ENCODE measurements around the gene TTC38.

TTC38 gene

GRCh38 chr22:46281866-46282678, 14.3 kb downstream of the TTC38 start:
- DNase-seq, result no peak
- Histone ChIP-seq H3K27me3 (ENCODE audit: insufficient read depth, low read length) (no peaks in the 10 kb centered on the region), H2BK5ac (ENCODE audit: low read depth, low read length, poor library complexity) (no peak overlapping the region), H3K79me2 (ENCODE audit: control insufficient read depth, insufficient read depth, low read length, poor library complexity) (no peaks in the 10 kb centered on the region), H3K9me3 (ENCODE audit: insufficient read depth, low read depth, low read length) (no peaks in the 10 kb centered on the region), H3K27ac (ENCODE audit: low read depth, low read length) (no peak overlapping the region), H3K4me1 (ENCODE audit: control insufficient read depth in 1 of 2, insufficient read depth in 2 of 2, low read length in 2 of 2) (no peaks in the 10 kb centered on the region), H2BK120ac (ENCODE audit: insufficient read depth, low read length, poor library complexity) (no peak overlapping the region), H3K14ac (ENCODE audit: low read length) (no peak overlapping the region), H4K12ac (ENCODE audit: low read depth, low read length) (no peak overlapping the region), H3K4me3 (ENCODE audit: low read depth, low read length) (no peak overlapping the region), H2AK5ac (ENCODE audit: low read length) (no peak overlapping the region), H2BK12ac (ENCODE audit: low read length) (no peak overlapping the region), H3K23ac (ENCODE audit: low read length) (no peak overlapping the region), H3K36me3 (ENCODE audit: control insufficient read depth in 1 of 2, insufficient read depth in 2 of 2, low read length in 2 of 2) (peaks cover 58 to 73% of the 10 kb centered on the region in 2 experiments), H3K4me2 (ENCODE audit: low read length) (no peak overlapping the region), H3K79me1 (ENCODE audit: low read length) (no peaks in the 10 kb centered on the region), H3K4ac (ENCODE audit: low read depth, low read length) (no peak overlapping the region), H3K18ac (ENCODE audit: low read length) (no peak overlapping the region), H3K9ac (ENCODE audit: low read length) (no peak overlapping the region), H4K91ac (ENCODE audit: low read depth, low read length) (no peak overlapping the region), H2AFZ (ENCODE audit: insufficient read depth, low read length, poor library complexity) (no peak overlapping the region), H4K8ac (ENCODE audit: low read depth, low read length) (no peak overlapping the region)
- no CpG with 5 or more reads among the region's 13 CpGs for WGBS (ENCODE audit: extremely low coverage, insufficient coverage, insufficient read length)

DNA sequence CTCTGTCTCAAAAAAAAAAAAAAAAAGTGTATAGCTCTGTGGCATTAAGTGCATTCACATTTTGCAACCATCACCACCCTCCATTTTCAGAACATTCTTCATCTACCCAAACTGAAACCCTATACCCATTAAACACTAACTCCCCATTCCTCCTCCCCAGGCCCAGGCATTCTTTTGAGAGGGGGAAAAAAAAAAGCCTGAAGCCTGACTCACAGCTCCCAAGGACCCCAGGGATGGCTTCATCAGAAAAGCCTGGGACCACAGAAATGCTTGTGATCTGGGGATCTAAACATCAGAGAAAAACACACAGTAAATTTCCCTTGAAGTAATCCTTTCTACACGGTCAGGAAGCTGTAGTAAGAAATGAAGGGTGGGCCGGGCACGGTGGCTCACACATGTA, 18.2 kb downstream of the TTC38 start:
- Histone ChIP-seq H2BK5ac (ENCODE audit: low read depth, low read length, poor library complexity) (no peak overlapping the region), H3K4ac (ENCODE audit: low read depth, low read length) (no peak overlapping the region), H3K4me2 (ENCODE audit: low read length) (no peak overlapping the region), H3K18ac (ENCODE audit: low read length) (no peak overlapping the region), H4K91ac (ENCODE audit: low read depth, low read length) (no peak overlapping the region), H3K27ac (ENCODE audit: low read depth, low read length) (no peak overlapping the region), H3K9ac (ENCODE audit: low read length) (no peak overlapping the region), H3K4me1 (ENCODE audit: control insufficient read depth in 1 of 2, insufficient read depth in 2 of 2, low read length in 2 of 2) (no peaks in the 10 kb centered on the region), H3K4me3 (ENCODE audit: low read depth, low read length) (no peak overlapping the region), H2BK12ac (ENCODE audit: low read length) (no peak overlapping the region), H2AK5ac (ENCODE audit: low read length) (no peak overlapping the region), H2BK120ac (ENCODE audit: insufficient read depth, low read length, poor library complexity) (no peak overlapping the region), H3K79me2 (ENCODE audit: control insufficient read depth, insufficient read depth, low read length, poor library complexity) (no peaks in the 10 kb centered on the region), H3K79me1 (ENCODE audit: low read length) (no peaks in the 10 kb centered on the region), H3K9me3 (ENCODE audit: insufficient read depth, low read depth, low read length) (no peaks in the 10 kb centered on the region), H4K8ac (ENCODE audit: low read depth, low read length) (no peak overlapping the region), H4K12ac (ENCODE audit: low read depth, low read length) (no peak overlapping the region), H3K23ac (ENCODE audit: low read length) (no peak overlapping the region), H3K27me3 (ENCODE audit: insufficient read depth, low read length) (no peaks in the 10 kb centered on the region), H2AFZ (ENCODE audit: insufficient read depth, low read length, poor library complexity) (no peak overlapping the region), H3K14ac (ENCODE audit: low read length) (no peak overlapping the region), H3K36me3 (ENCODE audit: control insufficient read depth in 1 of 2, insufficient read depth in 2 of 2, low read length in 2 of 2) (peaks cover 43 to 59% of the 10 kb centered on the region in 2 experiments)
- DNase-seq, result no peak
- no CpG with 5 or more reads among the region's 3 CpGs for WGBS (ENCODE audit: extremely low coverage, insufficient coverage, insufficient read length)

DNA sequence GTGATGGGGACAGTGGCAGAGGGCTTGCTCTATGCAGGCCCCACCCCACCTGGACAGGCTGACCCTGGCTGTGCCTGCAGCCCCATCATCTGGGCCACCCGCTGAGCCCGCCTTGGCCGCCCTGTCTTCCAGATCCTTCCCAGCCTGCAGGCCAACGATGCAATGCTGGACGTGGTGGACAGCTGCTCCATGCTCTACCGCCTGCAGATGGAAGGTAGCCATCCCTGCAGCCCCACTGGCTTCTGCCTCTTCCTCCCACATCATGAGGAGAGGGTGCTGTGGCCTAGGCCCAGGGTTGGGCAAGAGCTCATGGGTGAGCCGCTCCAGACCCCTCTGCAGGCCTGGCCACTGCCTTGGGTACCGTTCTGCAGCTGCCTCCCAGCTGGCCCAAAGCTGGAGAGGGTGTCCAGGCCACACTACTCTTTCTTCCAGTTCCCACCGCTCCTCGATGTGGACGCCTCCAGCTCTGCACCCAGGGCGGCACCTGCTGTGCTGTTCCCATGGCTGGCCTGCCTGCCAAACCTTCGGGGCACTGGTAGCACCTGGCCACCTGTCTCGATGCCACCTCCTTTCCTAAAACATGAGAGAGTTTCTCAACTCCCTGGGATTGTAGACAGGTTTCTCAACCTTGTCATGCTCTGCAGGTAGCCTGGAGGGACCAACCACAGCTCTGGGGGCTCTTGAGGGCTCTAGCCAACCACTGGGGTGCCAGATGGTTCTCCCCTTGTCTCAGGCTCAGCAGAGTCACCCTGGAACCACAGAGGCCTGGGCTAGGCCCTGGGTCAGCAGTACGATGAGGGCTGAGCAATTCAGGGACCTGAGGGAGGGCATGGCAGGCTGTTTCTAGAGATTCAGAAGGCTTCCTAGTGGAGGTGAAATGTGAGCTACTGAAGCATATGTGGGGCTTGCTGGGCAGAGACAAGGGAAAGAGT, 19.4 kb downstream of the TTC38 start:
- no peak overlapping the region for H4K91ac ChIP-seq (ENCODE audit: low read depth, low read length)
- no peak overlapping the region for H2BK12ac ChIP-seq (ENCODE audit: low read length)
- DNase-seq, result no peak
- H3K27me3 ChIP-seq (ENCODE audit: insufficient read depth, low read length), result no peaks in the 10 kb centered on the region
- no peak overlapping the region for H2AK5ac ChIP-seq (ENCODE audit: low read length)
- H3K79me1 ChIP-seq (ENCODE audit: low read length), result no peaks in the 10 kb centered on the region
- H2BK5ac ChIP-seq (ENCODE audit: low read depth, low read length, poor library complexity), result no peak overlapping the region
- H3K79me2 ChIP-seq (ENCODE audit: control insufficient read depth, insufficient read depth, low read length, poor library complexity), result no peaks in the 10 kb centered on the region
- no peak overlapping the region for H3K4me2 ChIP-seq (ENCODE audit: low read length)
- H4K12ac ChIP-seq (ENCODE audit: low read depth, low read length), result no peak overlapping the region
- no peak overlapping the region for H3K9ac ChIP-seq (ENCODE audit: low read length)
- no peak overlapping the region for H3K4ac ChIP-seq (ENCODE audit: low read depth, low read length)
- H2BK120ac ChIP-seq (ENCODE audit: insufficient read depth, low read length, poor library complexity), result no peak overlapping the region
- no peak overlapping the region for H4K8ac ChIP-seq (ENCODE audit: low read depth, low read length)
- H3K18ac ChIP-seq (ENCODE audit: low read length), result no peak overlapping the region
- no peak overlapping the region for H3K27ac ChIP-seq (ENCODE audit: low read depth, low read length)
- H3K4me3 ChIP-seq (ENCODE audit: low read depth, low read length), result no peak overlapping the region
- no peaks in the 10 kb centered on the region for H3K9me3 ChIP-seq (ENCODE audit: insufficient read depth, low read depth, low read length)
- peaks cover 40 to 51% of the 10 kb centered on the region in 2 experiments for H3K36me3 ChIP-seq (ENCODE audit: control insufficient read depth in 1 of 2, insufficient read depth in 2 of 2, low read length in 2 of 2)
- no peaks in the 10 kb centered on the region for H3K4me1 ChIP-seq (ENCODE audit: control insufficient read depth in 1 of 2, insufficient read depth in 2 of 2, low read length in 2 of 2)
- WGBS (ENCODE audit: extremely low coverage, insufficient coverage, insufficient read length), result no CpG with 5 or more reads among the region's 15 CpGs
- H3K23ac ChIP-seq (ENCODE audit: low read length), result no peak overlapping the region
- H3K14ac ChIP-seq (ENCODE audit: low read length), result no peak overlapping the region
- no peak overlapping the region for H2AFZ ChIP-seq (ENCODE audit: insufficient read depth, low read length, poor library complexity)

- no peak overlapping the region for H3K4me3 ChIP-seq (ENCODE audit: low read depth, low read length)
- H3K9me3 ChIP-seq (ENCODE audit: insufficient read depth, low read depth, low read length), result no peaks in the 10 kb centered on the region
- DNase-seq, result no peak
- H3K36me3 ChIP-seq (ENCODE audit: control insufficient read depth in 1 of 2, insufficient read depth in 2 of 2, low read length in 2 of 2), result peaks cover 32 to 52% of the 10 kb centered on the region in 2 experiments
- no peak overlapping the region for H4K8ac ChIP-seq (ENCODE audit: low read depth, low read length)
- no peak overlapping the region for H2BK12ac ChIP-seq (ENCODE audit: low read length)
- no peak overlapping the region for H2BK5ac ChIP-seq (ENCODE audit: low read depth, low read length, poor library complexity)
- H4K12ac ChIP-seq (ENCODE audit: low read depth, low read length), result no peak overlapping the region
- H2BK120ac ChIP-seq (ENCODE audit: insufficient read depth, low read length, poor library complexity), result no peak overlapping the region
- no peak overlapping the region for H3K18ac ChIP-seq (ENCODE audit: low read length)
- H3K4me2 ChIP-seq (ENCODE audit: low read length), result no peak overlapping the region
- H2AK5ac ChIP-seq (ENCODE audit: low read length), result no peak overlapping the region
- H4K91ac ChIP-seq (ENCODE audit: low read depth, low read length), result no peak overlapping the region
- H3K14ac ChIP-seq (ENCODE audit: low read length), result no peak overlapping the region
- H3K9ac ChIP-seq (ENCODE audit: low read length), result no peak overlapping the region
- no peaks in the 10 kb centered on the region for H3K79me2 ChIP-seq (ENCODE audit: control insufficient read depth, insufficient read depth, low read length, poor library complexity)
- H3K27me3 ChIP-seq (ENCODE audit: insufficient read depth, low read length), result no peaks in the 10 kb centered on the region
- H2AFZ ChIP-seq (ENCODE audit: insufficient read depth, low read length, poor library complexity), result no peak overlapping the region
- H3K23ac ChIP-seq (ENCODE audit: low read length), result no peak overlapping the region
- no peaks in the 10 kb centered on the region for H3K4me1 ChIP-seq (ENCODE audit: control insufficient read depth in 1 of 2, insufficient read depth in 2 of 2, low read length in 2 of 2)
- no CpG with 5 or more reads among the region's 24 CpGs for WGBS (ENCODE audit: extremely low coverage, insufficient coverage, insufficient read length)
- H3K79me1 ChIP-seq (ENCODE audit: low read length), result no peaks in the 10 kb centered on the region
- H3K27ac ChIP-seq (ENCODE audit: low read depth, low read length), result no peak overlapping the region
- H3K4ac ChIP-seq (ENCODE audit: low read depth, low read length), result no peak overlapping the region
Observed at GRCh38 chr22:46287873-46288751, 20.3 kb downstream of the TTC38 start.

Data from trophoblast cell (in vitro differentiated cells and primary cell).